HEK293T (cell line): ENCODE data around the gene GCSH.

Experiments
- ARNT ChIP-seq: fragments of 450-650 bp; IDR thresholded peaks from 2 replicates; pipeline ENCODE4 v1.6.1; 2017; ENCODE audit warnings: mild to moderate bottlenecking
- BHLHE40 ChIP-seq: fragments of 450-650 bp; IDR thresholded peaks from 2 replicates; pipeline ENCODE4 v1.6.1; 2016; ENCODE audit warnings: mild to moderate bottlenecking, moderate library complexity, borderline replicate concordance
- CTBP1 ChIP-seq: fragments of 450-650 bp; IDR thresholded peaks from 2 replicates; pipeline ENCODE4 v1.6.1; 2016; ENCODE audit warnings: borderline replicate concordance
- FOXA1 ChIP-seq: fragments of 450-650 bp; IDR thresholded peaks from 2 replicates; pipeline ENCODE4 v1.6.1; 2016; ENCODE audit warnings: mild to moderate bottlenecking
- FOXK2 ChIP-seq: fragments of 450-650 bp; IDR thresholded peaks from 2 replicates; pipeline ENCODE4 v1.6.1; 2016; ENCODE audit warnings: mild to moderate bottlenecking
- FOXM1 ChIP-seq: fragments of 450-650 bp; IDR thresholded peaks from 2 replicates; pipeline ENCODE4 v1.6.1; 2017; ENCODE audit warnings: mild to moderate bottlenecking, borderline replicate concordance
- HDGF ChIP-seq: fragments of 450-650 bp; IDR thresholded peaks from 2 replicates; pipeline ENCODE4 v1.6.1; 2017; ENCODE audit warnings: antibody characterized with exemption, borderline replicate concordance
- LEF1 ChIP-seq: fragments of 450-650 bp; IDR thresholded peaks from 2 replicates; pipeline ENCODE4 v1.6.1; 2017; ENCODE audit warnings: mild to moderate bottlenecking, borderline replicate concordance
- NFRKB ChIP-seq: fragments of 450-650 bp; IDR thresholded peaks from 2 replicates; pipeline ENCODE4 v1.6.1; 2016; ENCODE audit warnings: mild to moderate bottlenecking, moderate library complexity
- SP1 ChIP-seq: fragments of 450-650 bp; IDR thresholded peaks from 2 replicates; pipeline ENCODE4 v1.6.1; 2017
- SUZ12 ChIP-seq: fragments of 450-650 bp; IDR thresholded peaks from 2 replicates; pipeline ENCODE4 v1.6.1; 2016; ENCODE audit warnings: mild to moderate bottlenecking
- TARDBP ChIP-seq: fragments of 450-650 bp; IDR thresholded peaks from 2 replicates; pipeline ENCODE4 v1.6.1; 2016
- ZNF384 ChIP-seq: fragments of 450-650 bp; IDR thresholded peaks from 2 replicates; pipeline ENCODE4 v1.6.1; 2016
- TF ChIP-seq, protein P1 (sequence below): fragments of 450-650 bp; IDR thresholded peaks from 2 replicates; pipeline ENCODE4 v1.6.1; 2016

DNA sequence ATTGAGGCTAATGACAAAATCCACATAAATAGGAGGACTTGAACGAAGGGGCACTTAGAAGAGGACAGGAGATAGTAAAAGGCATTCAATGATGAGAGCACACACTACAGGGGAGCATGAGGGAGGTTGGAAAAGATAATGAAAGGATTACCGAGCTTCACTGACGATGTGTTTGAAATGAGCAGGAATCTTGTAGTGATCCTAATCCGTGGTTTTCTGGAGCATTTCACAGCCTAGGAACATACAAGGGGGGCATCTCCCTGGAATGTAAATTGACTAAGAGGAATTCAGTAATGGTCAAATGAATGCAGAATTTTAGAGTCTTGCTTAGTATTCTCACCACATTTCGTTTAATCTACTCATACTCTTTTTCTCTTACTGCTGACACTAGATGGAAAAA, 55.4 kb downstream of the GCSH start:
- TF ChIP-seq SP1 (no peak), FOXK2 (no peak), ZNF384 (no peak), TARDBP (no peak), SUZ12 (no peak), ARNT (no peak), FOXM1 (no peak), BHLHE40 (no peak), HDGF (no peak), NFRKB (no peak), LEF1 (no peak), CTBP1 (no peak), FOXA1 (no peak)
- TF ChIP-seq, protein P1, sequence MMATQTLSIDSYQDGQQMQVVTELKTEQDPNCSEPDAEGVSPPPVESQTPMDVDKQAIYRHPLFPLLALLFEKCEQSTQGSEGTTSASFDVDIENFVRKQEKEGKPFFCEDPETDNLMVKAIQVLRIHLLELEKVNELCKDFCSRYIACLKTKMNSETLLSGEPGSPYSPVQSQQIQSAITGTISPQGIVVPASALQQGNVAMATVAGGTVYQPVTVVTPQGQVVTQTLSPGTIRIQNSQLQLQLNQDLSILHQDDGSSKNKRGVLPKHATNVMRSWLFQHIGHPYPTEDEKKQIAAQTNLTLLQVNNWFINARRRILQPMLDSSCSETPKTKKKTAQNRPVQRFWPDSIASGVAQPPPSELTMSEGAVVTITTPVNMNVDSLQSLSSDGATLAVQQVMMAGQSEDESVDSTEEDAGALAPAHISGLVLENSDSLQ, result no peak
